ENCODE results near the gene USP6NL.

DNA sequence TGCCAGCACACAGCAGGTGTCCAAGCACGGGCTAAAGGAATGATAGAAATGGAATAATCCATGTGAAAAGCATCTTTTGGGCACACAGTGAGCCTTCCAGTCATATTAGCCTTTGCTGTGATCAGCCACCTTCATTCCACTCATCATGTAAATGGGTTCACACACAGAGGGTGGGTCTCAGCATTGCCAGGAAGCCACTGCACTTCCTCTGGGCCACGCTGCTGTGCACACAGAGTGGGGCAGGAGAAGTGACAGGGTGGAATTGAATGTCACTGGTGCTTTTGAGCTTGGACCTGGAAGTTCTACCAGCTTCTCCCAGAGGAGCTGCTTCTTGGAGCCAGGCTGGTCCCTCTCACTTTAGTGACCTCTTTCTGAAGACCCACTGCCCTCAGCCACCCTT lies 203.5 kb downstream of the USP6NL start:
- TF ChIP-seq YY1 (IDR thresholded peaks at IDR 0.05; ENCODE audit: low read depth, low read length), result no peak
- TF ChIP-seq, protein P1, sequence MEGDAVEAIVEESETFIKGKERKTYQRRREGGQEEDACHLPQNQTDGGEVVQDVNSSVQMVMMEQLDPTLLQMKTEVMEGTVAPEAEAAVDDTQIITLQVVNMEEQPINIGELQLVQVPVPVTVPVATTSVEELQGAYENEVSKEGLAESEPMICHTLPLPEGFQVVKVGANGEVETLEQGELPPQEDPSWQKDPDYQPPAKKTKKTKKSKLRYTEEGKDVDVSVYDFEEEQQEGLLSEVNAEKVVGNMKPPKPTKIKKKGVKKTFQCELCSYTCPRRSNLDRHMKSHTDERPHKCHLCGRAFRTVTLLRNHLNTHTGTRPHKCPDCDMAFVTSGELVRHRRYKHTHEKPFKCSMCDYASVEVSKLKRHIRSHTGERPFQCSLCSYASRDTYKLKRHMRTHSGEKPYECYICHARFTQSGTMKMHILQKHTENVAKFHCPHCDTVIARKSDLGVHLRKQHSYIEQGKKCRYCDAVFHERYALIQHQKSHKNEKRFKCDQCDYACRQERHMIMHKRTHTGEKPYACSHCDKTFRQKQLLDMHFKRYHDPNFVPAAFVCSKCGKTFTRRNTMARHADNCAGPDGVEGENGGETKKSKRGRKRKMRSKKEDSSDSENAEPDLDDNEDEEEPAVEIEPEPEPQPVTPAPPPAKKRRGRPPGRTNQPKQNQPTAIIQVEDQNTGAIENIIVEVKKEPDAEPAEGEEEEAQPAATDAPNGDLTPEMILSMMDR (IDR thresholded peaks at IDR 0.05; ENCODE audit: control extremely low read depth in 1 of 3, insufficient read depth in 1 of 3, low read depth in 1 of 3, low read length in 3 of 3), result no peak
- no peak for TF ChIP-seq RFX5 (IDR thresholded peaks at IDR 0.05; ENCODE audit: borderline replicate concordance, low read depth, low read length)
- no peak for TF ChIP-seq SP1 (IDR thresholded peaks at IDR 0.05; ENCODE audit: low read depth, low read length)
- TF ChIP-seq TAF7 (optimal IDR thresholded peaks at IDR 0.05; ENCODE audit: borderline replicate concordance, low read depth, low read length), result no peak
